GM06990 (cell line): Measurements from ENCODE around the gene CADM1.

Experiments
- DNase-seq: peaks from one replicate; pipeline ENCODE4 v3.0.0-alpha.2; 2011; ENCODE audit not compliant: insufficient read length; ENCODE audit errors: extremely low read depth
- H3K27me3 ChIP-seq: replicated peaks from 2 replicates; pipeline ENCODE4 v1.6.0; 2011; ENCODE audit warnings: low read length; ENCODE audit not compliant: control insufficient read depth, insufficient read depth
- H3K36me3 ChIP-seq: 2 replicates; pipeline ENCODE4 v1.5.1; 2011; ENCODE audit warnings: low read length; ENCODE audit not compliant: control insufficient read depth, insufficient read depth
- H3K4me3 ChIP-seq: replicated peaks from 2 replicates; pipeline ENCODE4 v1.5.1; 2011; ENCODE audit warnings: low read depth, mild to moderate bottlenecking, control low read depth, low read length
- CTCF ChIP-seq: IDR thresholded peaks from 2 replicates; pipeline ENCODE4 v1.5.1; 2011; ENCODE audit warnings: low read length, control low read depth, mild to moderate bottlenecking, inconsistent platforms; ENCODE audit not compliant: insufficient read depth, poor library complexity, severe bottlenecking

CADM1 gene

GRCh38 chr11:115325523-115325922 lies 178.7 kb downstream of the CADM1 start:
- Histone ChIP-seq H3K36me3 (peaks cover 1% of the 10 kb centered on the region; the same call in 1 of the 2 replicates), H3K27me3 (no peaks in the 10 kb centered on the region), H3K4me3 (no peak overlapping the region)
- DNase-seq: no peak
- TF ChIP-seq CTCF: no peak

- Histone ChIP-seq H3K36me3 (peaks cover 1% of the 10 kb centered on the region; the same call in 1 of the 2 replicates), H3K4me3 (no peak overlapping the region), H3K27me3 (no peaks in the 10 kb centered on the region)
- peak; percentile 77 for TF ChIP-seq CTCF
- DNase-seq: peak; percentile 1
These were observed 179.4 kb downstream of the CADM1 start for GRCh38 chr11:115324581-115325432.

GRCh38 chr11:115322553-115323203 lies 181.5 kb downstream of the CADM1 start:
- no peaks in the 10 kb centered on the region for H3K36me3 ChIP-seq
- no peak for TF ChIP-seq CTCF
- H3K27me3 ChIP-seq: no peaks in the 10 kb centered on the region
- no peak for DNase-seq
- no peak overlapping the region for H3K4me3 ChIP-seq

- no peak for TF ChIP-seq CTCF
- Histone ChIP-seq H3K36me3 (no peaks in the 10 kb centered on the region), H3K27me3 (no peaks in the 10 kb centered on the region), H3K4me3 (no peak overlapping the region)
- DNase-seq: no peak
These were observed 182.5 kb downstream of the CADM1 start for GRCh38 chr11:115321605-115322289.

- H3K36me3 ChIP-seq: no peaks in the 10 kb centered on the region
- no peak for TF ChIP-seq CTCF
- no peak overlapping the region for H3K4me3 ChIP-seq
- no peak for DNase-seq
- H3K27me3 ChIP-seq: no peaks in the 10 kb centered on the region
These were observed 186.7 kb downstream of the CADM1 start for GRCh38 chr11:115317277-115318185.
